Heart right ventricle (tissue), 16 donors: Measurements from ENCODE around the gene SRL. TPM values are rescaled to one million over a fixed set of nuclear protein-coding genes. Genes with fewer than 3 reads are reported as not detected.

Experiments used
- ATAC-seq, 8 donors: fragments of 200-7000 bp; cut with Tn5 transposase; one replicate each; pipeline ENCODE4 v1.9.1; 2020; ENCODE audit warnings: mild to moderate bottlenecking in 8 of 8, moderate library complexity in 8 of 8, moderate number of reproducible peaks in 1 of 8
- DNase-seq, 2 donors: peaks; one replicate each; pipeline ENCODE4 v3.0.0-alpha.2; 2020
- H3K27ac ChIP-seq, 10 donors: fragments of 200-600 bp; sonication (generic) in 2 of 10; one replicate each; pipeline versions ENCODE4 v1.5.0 to v1.8.0; 2020 to 2022; ENCODE audit warnings: mild to moderate bottlenecking in 3 of 10
- H3K27me3 ChIP-seq, 7 donors: fragments of 200-600 bp; one replicate each; pipeline ENCODE4 v1.8.0; 2021 to 2022; ENCODE audit warnings: mild to moderate bottlenecking in 2 of 7
- H3K36me3 ChIP-seq, 9 donors: fragments of 200-600 bp; sonication (generic) in 1 of 9; one replicate each; pipeline versions ENCODE4 v1.5.0 to v1.8.0; 2020 to 2022; ENCODE audit warnings: mild to moderate bottlenecking in 2 of 9
- H3K4me1 ChIP-seq, 9 donors: fragments of 200-600 bp; sonication (generic) in 1 of 9; one replicate each; pipeline versions ENCODE4 v1.5.0 to v1.8.0; 2020 to 2022; ENCODE audit warnings: mild to moderate bottlenecking in 4 of 9
- H3K4me3 ChIP-seq, 10 donors: fragments of 200-600 bp; sonication (generic) in 2 of 10; one replicate each; pipeline versions ENCODE4 v1.5.0 to v1.8.0; 2020 to 2022; ENCODE audit warnings: mild to moderate bottlenecking in 7 of 10, moderate library complexity in 2 of 10
- H3K9me3 ChIP-seq, 11 donors: fragments of 200-600 bp in 10 of 11; sonication (generic) in 2 of 11; one replicate each; pipeline versions ENCODE4 v1.5.0 to v1.8.0; 2013 to 2022; ENCODE audit warnings: mild to moderate bottlenecking in 2 of 11, control low read depth in 1 of 11, moderate library complexity in 1 of 11
- CTCF ChIP-seq, 9 donors: fragments of 200-600 bp; sonication (generic) in 2 of 9; IDR thresholded peaks; one replicate each; pipeline versions ENCODE4 v1.5.0 to v1.8.0; 2021 to 2022; ENCODE audit warnings: antibody characterized with exemption in 9 of 9, mild to moderate bottlenecking in 5 of 9, moderate library complexity in 1 of 9
- WGBS, 2 donors: extraction: QIAGEN DNeasy Blood & Tissue Kit; methylation state at CpG; one replicate each; pipeline ENCODE4 v1.1.7; 2013; ENCODE audit warnings: inconsistent platforms in 1 of 2; 5-methylcytosine and 5-hydroxymethylcytosine counted together
- intact Hi-C, 10 donors: fragments of 100-400 bp; cut with DNase I; formaldehyde crosslinking; loops; one replicate each; pipeline versions ENCODE4 v1.11.1 to v1.14.2; 2022
- polyA plus RNA-seq, 2 donors: library from polyadenylated mRNA; stranded (reverse); fragments of 200-250 nt; gene quantifications; one replicate each; pipeline ENCODE4 v1.2.3, GENCODE V29; 2013
- total RNA-seq, 10 donors: library from RNA; stranded (reverse); fragmentation: NEBNext Ultra II Directional in 3 of 10; extraction: Animal tissue kit (Norgen Biotek cat#: 25700) in 3 of 10; gene quantifications; one replicate each; pipeline versions ENCODE4 v1.2.1 to v1.2.4, GENCODE V29; 2021 to 2023
- donor health status: Arrhythmogenic right ventricular cardiomyopathy.
- donor health status: ischemic (EF 13 %, LVEDD 7.1; RV severe dilation, severe dysfunction).
- donor health status: healthy with polysubstance abuse.
- donor health status: DM: no; HTN: yes; CAD: no.
- donor health status: DM: no; HTN: no; CAD: no.
- donor health status: ischemic (EF 25% LVEDD 6.9; RV normal size, moderate dysfunction).
- donor health status: ischemic (EF 25% LVEDD 5.7; RV mildly dilated, moderate dysfunction).
- donor health status: healthy.
- donor health status: DM: yes; HTN: yes; CAD: no.
- donor health status: Ischemic cardiomyopathy.
- donor health status: ischemic (EF 35%, LVEDD 5.7; RV mildly dilated, moderate dysfunction).
- donor health status: nonischemic (EF 11% LVEDD 7.7; RV severe dilation, severe dysfunction).
- donor health status: DM: yes; HTN: yes; CAD: no.
- donor health status: PGD.
- donor health status: ischemic (EF 29% LVEDD 5.4; RV normal size, mild dysfunction).
- donor health status: nonischemic (EF 23%, LVEDD 6.1; RV moderate dilation, normal function).

Gene SRL
- total and polyA plus RNA-seq, 12 donors = 161 to 587 (median 478) TPM

GRCh38 chr16:4227040-4227332 lies 14.9 kb downstream of the SRL start:
- intact Hi-C loops = no loop called here
- Histone ChIP-seq H3K36me3 (peaks cover 0 to 11% (median 0%) of the 10 kb centered on the region in 9 donors), H3K4me1 (peaks cover 0 to 33% (median 9%) of the 10 kb centered on the region in 9 donors), H3K27ac (no peak overlapping the region), H3K27me3 (no peaks in the 10 kb centered on the region), H3K4me3 (no peak overlapping the region), H3K9me3 (no peaks in the 10 kb centered on the region)
- WGBS, 2 donors = 91 to 99% methylated on average over 2 of the region's 2 CpGs
- DNase-seq = no peak
- no peak for ATAC-seq
- TF ChIP-seq CTCF (IDR thresholded peaks at IDR 0.05) = no peak

- Histone ChIP-seq H3K27me3 (no peaks in the 10 kb centered on the region), H3K36me3 (peaks cover 0 to 11% (median 0%) of the 10 kb centered on the region in 9 donors), H3K4me3 (no peak overlapping the region), H3K27ac (no peak overlapping the region), H3K4me1 (peaks cover 0 to 32% (median 10%) of the 10 kb centered on the region in 9 donors), H3K9me3 (no peaks in the 10 kb centered on the region)
- intact Hi-C loops = no loop called here
- WGBS, 2 donors = 75 to 82% methylated on average over 5 of the region's 5 CpGs
- TF ChIP-seq CTCF (IDR thresholded peaks at IDR 0.05) = no peak
- DNase-seq (no peak), ATAC-seq (no peak)
Observed at GRCh38 chr16:4226251-4227039, 15.4 kb downstream of the SRL start.

GRCh38 chr16:4225075-4225474 lies 16.8 kb downstream of the SRL start:
- Histone ChIP-seq H3K4me1 (peaks cover 0 to 32% (median 16%) of the 10 kb centered on the region in 9 donors), H3K27ac (no peak overlapping the region), H3K36me3 (peaks cover 0 to 11% (median 0%) of the 10 kb centered on the region in 9 donors), H3K4me3 (no peak overlapping the region), H3K27me3 (no peaks in the 10 kb centered on the region), H3K9me3 (no peaks in the 10 kb centered on the region)
- intact Hi-C loops = no loop called here
- 80 to 91% methylated on average over 2 of the region's 2 CpGs for WGBS, 2 donors
- DNase-seq (no peak), ATAC-seq (no peak)
- no peak for TF ChIP-seq CTCF (IDR thresholded peaks at IDR 0.05)

GRCh38 chr16:4220358-4220757 lies 21.5 kb downstream of the SRL start:
- H3K27me3 ChIP-seq = no peaks in the 10 kb centered on the region

More at GRCh38 chr16:4220358-4220757, 21.5 kb downstream of the SRL start:
- Histone ChIP-seq H3K27ac (peak overlapping the region in 9 of 10 donors; percentile 18 to 96 (median 88)), H3K4me1 (peaks cover 18 to 78% (median 58%) of the 10 kb centered on the region in 9 donors), H3K9me3 (no peaks in the 10 kb centered on the region), H3K4me3 (no peak overlapping the region), H3K36me3 (peaks cover 0 to 11% (median 0%) of the 10 kb centered on the region in 9 donors)
- intact Hi-C loops = no loop called here
- 72 to 76% methylated on average over 5 of the region's 5 CpGs for WGBS, 2 donors
- DNase-seq (no peak), ATAC-seq (no peak)
- TF ChIP-seq CTCF (IDR thresholded peaks at IDR 0.05) = no peak
